Activated T-cell treated with anti-CD3 and anti-CD28 coated beads, Interleukin-2, amount 50 U/mL, for 1 hour (primary cell): ENCODE data around the gene LPGAT1.
"Not testable (repeated sequence)": the region's sequence is repeated elsewhere in the genome, so short reads cannot be mapped to it uniquely, and the experiment has no call there.

ENCODE experiments used
- DNase-seq: peaks from one replicate; pipeline ENCODE4 v3.0.0-alpha.2; 2020

LPGAT1 gene

DNA sequence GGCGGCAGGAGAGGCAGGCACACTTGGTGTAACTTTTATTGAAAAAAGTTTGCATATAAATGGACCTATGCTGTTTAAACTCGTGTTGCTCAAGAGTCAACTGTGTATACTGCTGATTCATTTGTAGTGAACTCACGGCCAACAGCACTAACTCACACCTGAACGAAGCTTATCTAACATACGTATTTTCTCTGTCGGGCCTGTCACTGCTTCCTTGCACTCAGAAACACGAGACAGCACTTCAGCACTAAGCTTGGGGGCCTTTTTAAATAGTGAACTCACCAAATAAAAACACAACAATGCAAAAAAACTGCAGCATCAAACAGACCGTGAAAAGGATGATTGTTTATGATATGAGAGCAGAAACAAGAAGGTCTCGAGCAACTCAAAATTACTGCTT lies 96.2 kb downstream of the LPGAT1 start:
- DNase-seq = no peak

- DNase-seq = no peak
Observed at GRCh38 chr1:211732293-211732980, 98.1 kb downstream of the LPGAT1 start.

DNA sequence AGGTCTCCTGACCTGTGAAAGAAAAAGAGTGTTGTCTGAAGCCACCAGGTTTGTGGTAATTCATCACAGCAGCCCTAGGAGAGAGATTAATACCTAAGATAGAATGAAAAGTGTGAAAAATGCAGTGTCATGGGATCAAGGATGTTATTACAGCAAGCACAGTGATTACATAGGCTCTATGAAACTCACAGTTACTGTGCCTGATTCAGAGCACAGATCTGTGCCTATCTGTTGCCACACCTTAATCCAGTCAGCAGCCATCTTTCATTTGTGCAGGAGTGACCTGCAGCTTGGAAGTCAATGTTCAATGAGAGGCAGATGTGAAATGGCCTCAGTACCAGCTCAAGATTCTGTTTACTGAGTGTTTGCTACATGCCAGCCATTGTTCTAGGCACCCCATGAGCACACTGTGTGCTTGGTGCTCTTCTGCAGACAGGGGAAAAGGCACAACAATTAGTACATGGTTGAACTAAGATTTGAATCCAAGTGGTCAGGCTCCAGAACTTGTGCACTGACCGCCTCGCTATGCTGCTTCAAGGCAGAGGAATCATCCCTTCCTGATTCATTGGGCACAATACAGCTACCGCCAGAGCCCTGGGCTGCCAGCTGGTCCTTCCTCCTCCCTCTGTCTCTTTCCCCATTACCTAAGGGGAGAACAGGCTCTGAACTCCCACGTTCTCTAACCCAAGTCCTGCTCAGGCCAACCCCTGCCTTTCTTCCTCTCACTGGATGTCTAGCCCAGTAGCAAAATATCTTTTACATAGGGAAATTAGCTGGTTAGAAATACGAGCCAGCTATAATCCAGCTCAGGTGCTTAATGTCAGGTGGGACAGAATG lies 98.9 kb downstream of the LPGAT1 start:
- no peak for DNase-seq

DNA sequence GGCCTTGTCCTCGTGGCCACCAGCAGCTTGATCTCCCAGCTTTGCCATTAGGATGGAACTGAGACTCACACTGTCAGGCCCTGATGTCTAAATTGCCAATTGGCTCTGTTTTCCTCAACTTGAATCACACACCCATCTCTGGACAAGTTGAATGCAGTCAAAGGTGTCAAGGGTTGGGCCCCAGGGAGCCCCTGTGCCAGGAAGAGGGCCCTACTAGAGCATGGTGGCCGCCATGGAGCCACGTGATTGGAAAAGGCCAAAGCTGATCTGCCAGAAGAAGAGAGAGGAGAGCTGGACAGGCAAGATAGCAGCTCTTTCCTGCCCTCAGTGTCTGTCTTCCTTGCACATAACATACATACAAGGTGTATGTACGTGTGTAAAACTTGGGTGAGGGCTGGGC lies 100.2 kb downstream of the LPGAT1 start:
- no peak for DNase-seq

DNA sequence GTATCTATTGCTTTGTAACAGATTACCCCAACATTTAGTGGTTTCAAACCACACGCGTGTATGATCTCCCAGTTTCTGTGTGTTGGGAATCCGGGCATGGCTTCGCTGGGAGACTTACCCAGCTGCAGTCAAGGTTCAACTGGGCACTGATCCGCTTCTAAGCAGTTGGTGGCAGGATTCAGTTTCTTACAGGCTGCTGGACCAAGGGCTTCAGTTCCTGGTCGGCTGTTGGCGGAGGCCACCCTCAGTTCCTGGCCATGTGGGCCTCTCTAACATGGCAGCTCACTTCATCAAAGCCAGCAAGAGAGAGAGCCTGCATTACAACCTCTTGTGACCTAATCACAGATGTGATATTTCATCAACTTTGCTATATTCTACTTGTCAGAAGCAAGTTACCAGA lies 101.3 kb downstream of the LPGAT1 start:
- DNase-seq = no peak

DNA sequence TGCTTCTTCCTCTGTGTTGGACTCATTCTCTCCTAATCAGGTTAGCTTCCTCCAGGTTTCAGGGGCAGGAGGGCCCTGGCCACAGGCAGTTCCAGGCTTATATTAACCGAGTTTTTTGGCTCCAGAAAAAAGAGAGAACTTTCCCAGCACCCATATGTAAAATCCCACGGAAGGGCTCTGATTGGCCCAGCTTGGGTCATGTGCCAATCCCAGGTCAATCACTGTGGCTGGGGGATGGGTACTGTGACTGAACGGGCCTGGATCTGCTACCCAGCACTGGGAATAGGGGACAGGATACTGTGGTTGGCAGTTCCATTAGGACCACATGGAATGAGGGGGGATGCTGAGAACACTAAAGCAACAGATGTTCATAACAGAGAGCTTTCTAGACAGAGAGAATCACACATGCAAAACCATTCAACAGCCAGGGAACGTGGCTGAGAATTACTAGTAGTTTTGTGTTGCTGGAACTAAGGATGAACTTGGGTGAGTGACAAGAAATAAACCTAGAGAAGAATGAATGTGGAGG lies 104.0 kb downstream of the LPGAT1 start:
- no peak for DNase-seq

- DNase-seq = no peak
Observed at GRCh38 chr1:211724687-211725196, 105.8 kb downstream of the LPGAT1 start.

DNA sequence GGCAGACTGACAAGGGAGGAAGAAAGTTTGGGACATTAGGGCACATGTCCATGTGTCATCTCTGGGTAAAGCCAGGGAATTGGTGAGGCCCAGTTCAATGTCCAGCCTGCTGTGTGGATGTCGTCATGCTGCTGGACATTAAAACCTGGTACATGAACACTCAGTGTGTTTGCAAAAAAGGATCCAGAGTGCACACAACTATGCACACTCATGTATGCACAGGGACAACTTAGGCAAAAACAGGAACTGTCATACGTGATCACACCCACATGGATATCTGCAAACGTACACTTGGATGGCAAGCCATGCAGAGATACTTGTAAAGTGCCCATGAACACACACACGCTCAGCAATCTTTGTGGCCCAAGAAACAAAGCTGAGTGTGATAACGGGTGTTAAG lies 107.3 kb downstream of the LPGAT1 start:
- no peak for DNase-seq

GRCh38 chr1:211722277-211723175 lies 108.0 kb downstream of the LPGAT1 start:
- DNase-seq = no peak

- DNase-seq = not testable (repeated sequence)
Observed at GRCh38 chr1:211716555-211716954, 114.0 kb downstream of the LPGAT1 start.

- no peak for DNase-seq
Observed at GRCh38 chr1:211715971-211716370, 114.6 kb downstream of the LPGAT1 start.

- no peak for DNase-seq
Observed at GRCh38 chr1:211714154-211714553, 116.4 kb downstream of the LPGAT1 start.

DNA sequence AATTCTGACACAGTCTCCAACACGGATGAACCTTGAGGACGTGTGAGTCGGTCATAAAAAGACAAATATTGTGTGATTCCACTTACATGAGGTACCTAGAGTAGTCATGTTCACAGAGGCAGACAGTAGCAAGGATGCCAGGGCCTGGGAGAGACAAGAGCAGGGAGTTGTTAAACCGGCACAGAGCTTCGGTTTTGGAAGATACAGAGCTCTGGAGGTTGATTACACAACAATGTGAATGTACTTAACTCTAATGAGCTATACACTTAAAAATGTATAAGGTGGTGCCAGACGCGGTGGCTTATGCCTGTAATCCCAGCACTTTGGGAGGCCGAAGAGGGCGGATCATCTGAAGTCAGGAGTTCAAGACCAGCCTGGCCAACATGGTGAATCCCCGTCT lies 117.3 kb downstream of the LPGAT1 start:
- no peak for DNase-seq

DNA sequence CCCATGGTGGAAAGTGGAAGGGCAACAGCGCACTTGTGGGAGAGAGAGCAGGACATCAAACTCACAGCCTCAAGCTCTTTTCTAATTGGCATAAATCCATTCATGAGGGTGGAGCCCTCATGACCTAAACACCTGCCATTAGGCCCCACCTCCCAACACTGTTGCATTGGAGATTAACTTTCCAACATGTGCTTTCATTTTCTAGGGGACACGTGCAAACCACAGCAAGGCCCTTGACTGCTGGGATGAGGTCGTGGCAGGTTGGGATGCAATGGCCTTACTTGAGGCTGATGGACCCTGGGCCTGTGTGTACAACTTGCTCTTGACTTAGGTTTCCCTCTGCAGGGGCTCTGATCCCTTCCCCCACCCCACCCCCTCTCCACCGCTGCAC lies 119.3 kb downstream of the LPGAT1 start:
- DNase-seq = no peak

DNA sequence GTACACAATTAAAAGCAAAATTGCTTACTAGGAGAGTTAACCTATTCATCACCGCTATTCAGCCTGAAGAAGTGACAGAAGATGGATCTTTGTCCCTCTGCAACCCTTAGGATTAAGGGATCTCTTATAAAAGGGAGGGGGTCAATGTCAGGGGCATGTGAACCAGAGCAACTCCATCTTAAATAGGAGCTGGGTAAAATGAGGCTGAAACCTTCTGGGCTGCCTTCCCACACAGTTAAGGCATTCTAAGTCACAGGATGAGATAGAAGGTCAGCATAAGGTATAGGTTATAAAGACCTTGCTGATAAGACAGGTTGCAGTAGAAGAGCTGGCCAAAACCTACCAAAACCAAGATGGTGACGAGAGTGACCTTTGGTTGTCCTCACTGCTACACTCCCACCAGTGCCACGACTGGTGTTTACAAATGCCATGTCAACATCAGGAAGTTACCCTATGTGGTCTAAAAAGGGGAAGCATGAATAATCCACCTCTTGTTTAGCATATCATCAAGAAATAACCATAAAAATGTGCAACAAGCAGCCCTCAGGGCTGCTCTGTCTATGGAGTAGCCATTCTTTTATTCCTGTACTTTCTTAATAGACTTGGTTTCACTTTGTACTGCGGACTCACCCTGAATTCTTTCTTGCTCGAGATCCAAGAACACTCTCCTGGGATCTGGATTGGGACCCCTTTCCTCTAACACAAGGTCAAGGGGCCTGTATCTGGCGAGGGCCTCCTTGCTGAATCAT lies 119.8 kb downstream of the LPGAT1 start:
- DNase-seq = no peak

GRCh38 chr1:211708926-211709325 lies 121.6 kb downstream of the LPGAT1 start:
- DNase-seq = no peak

DNA sequence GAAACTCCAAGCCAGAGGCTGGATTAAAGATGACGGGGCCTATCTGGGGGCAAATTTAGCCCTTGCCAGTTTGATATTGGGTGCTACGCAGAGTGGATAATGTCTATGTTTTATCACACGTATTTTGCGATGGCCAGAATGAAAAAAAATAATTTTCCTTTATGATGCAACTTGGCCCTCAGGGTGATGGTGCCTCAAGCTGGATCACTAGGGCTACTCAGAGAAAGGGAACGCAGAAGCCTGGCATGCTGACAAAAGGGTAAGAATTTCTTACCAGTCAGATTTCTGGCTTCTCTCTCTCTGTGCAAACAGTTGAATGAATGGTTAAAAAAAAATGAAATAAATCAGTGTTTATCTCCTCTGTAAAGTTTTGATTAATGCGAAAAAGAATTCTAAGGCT lies 122.6 kb downstream of the LPGAT1 start:
- DNase-seq = no peak

GRCh38 chr1:211705467-211706091 lies 125.0 kb downstream of the LPGAT1 start:
- no peak for DNase-seq

DNA sequence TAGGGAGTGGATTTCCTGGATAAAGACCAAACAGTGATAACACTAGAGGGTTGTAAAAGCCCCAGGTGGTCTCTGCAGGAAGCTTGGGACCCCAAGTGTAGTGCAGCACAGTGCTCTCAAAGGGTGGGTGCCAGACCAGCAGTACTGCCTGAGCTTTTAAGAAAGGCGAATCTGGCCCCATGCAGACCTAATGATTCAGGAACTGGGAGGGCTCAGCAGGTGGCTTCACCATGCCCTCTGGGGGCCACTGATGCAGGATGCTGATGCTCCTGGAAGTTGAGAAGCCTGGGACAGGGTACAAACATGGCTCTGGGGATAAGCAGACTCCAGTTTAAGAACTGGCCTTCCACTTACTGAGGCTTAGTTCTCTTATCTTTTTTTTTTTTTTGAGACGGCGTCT lies 126.0 kb downstream of the LPGAT1 start:
- DNase-seq = no peak

GRCh38 chr1:211703812-211704537 lies 126.6 kb downstream of the LPGAT1 start:
- DNase-seq = no peak

DNA sequence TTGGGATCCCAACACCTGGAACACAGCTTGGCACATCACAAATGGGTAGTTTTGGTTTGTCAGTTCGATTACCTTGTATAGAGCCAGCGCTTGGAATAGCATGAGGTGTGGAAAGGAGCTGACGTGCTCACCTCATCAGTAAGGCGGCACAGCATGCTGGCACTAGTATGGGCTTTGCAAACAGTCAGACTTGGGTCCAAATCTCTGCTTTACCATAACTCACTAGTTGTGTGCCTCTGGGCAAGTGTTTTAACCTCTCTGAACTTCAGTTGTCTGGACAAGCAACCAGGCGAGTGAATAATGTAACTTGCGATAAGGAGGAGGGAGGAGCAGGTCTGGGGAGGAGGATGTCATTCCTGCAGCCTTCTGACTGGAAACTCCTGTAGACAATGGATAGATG lies 128.8 kb downstream of the LPGAT1 start:
- no peak for DNase-seq
